Left lung (tissue), 10 donors: ENCODE data around the gene ITSN1. TPM values are rescaled to one million over a fixed set of nuclear protein-coding genes. Genes with fewer than 3 reads are reported as not detected.

Experiments
- ATAC-seq: fragments of 200-7000 bp; cut with Tn5 transposase; one replicate; pipeline ENCODE4 v1.9.1; 2020; ENCODE audit warnings: moderate library complexity
- DNase-seq, 4 donors: peaks; one replicate each; pipeline ENCODE4 v3.0.0-alpha.2; 2013 to 2020
- H3K27ac ChIP-seq, 2 donors: fragments of 200-600 bp; sonication (generic) in 1 of 2; one replicate each; pipeline versions ENCODE4 v1.5.0 to v1.8.0; 2020 to 2021
- H3K27me3 ChIP-seq, 2 donors: fragments of 200-600 bp; sonication (generic) in 1 of 2; one replicate each; pipeline versions ENCODE4 v1.5.0 to v1.8.0; 2020 to 2021
- H3K36me3 ChIP-seq, 2 donors: fragments of 200-600 bp; sonication (generic) in 1 of 2; one replicate each; pipeline versions ENCODE4 v1.5.0 to v1.8.0; 2020 to 2021
- H3K4me1 ChIP-seq, 2 donors: fragments of 200-600 bp; one replicate each; pipeline ENCODE4 v1.8.0; 2021
- H3K4me3 ChIP-seq, 2 donors: fragments of 200-600 bp; sonication (generic) in 1 of 2; one replicate each; pipeline versions ENCODE4 v1.5.0 to v1.8.0; 2020 to 2021; ENCODE audit warnings: mild to moderate bottlenecking in 1 of 2
- H3K9me3 ChIP-seq, 2 donors: fragments of 200-600 bp; sonication (generic) in 1 of 2; one replicate each; pipeline versions ENCODE4 v1.5.0 to v1.8.0; 2020 to 2021
- CTCF ChIP-seq, 2 donors: fragments of 200-600 bp; sonication (generic) in 1 of 2; IDR thresholded peaks; one replicate each; pipeline versions ENCODE4 v1.5.0 to v1.8.0; 2021; ENCODE audit warnings: antibody characterized with exemption in 2 of 2
- intact Hi-C, 2 donors: fragments of 100-400 bp; cut with DNase I; formaldehyde crosslinking; loops; one replicate each; pipeline versions ENCODE4 v1.11.2 to v1.14.2; 2022
- polyA plus RNA-seq, 6 donors: library from polyadenylated mRNA; unstranded; fragments of 120-200 nt; gene quantifications; one replicate each; pipeline ENCODE4 v1.2.1, GENCODE V29; 2013; ENCODE audit not compliant: insufficient read length in 6 of 6
- total RNA-seq, 2 donors: library from RNA; stranded (reverse); fragmentation: NEBNext Ultra II Directional; extraction: Animal tissue kit (Norgen Biotek cat#: 25700); gene quantifications; one replicate each; pipeline ENCODE4 v1.2.1, GENCODE V29; 2021
- donor health status: DM: no; HTN: yes; CAD: no.
- donor health status: DM: no; HTN: no; CAD: no.

Gene ITSN1
- total and polyA plus RNA-seq, 8 donors = 38.9 to 59.1 (median 50.8) TPM

DNA sequence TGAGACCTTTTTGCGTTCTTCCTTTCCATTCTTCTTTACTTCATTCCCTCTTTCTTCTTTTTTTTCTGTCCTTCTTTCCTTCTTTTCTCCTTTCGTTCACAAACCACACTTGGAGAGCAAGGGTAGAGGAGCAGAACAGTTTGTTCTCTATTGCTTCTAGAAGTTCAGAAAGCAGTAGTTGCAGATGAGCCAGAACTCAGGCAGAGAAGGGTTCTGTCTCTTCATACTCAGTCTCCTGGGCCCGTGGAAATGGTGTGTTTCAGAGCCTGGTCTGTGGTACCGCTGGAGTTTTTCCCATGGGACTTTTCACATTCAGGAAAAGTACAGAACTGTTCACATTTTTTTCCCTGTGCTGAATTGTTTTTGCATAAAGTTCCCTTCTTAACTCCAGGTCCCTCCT is 186.3 kb downstream of the ITSN1 start:
- H3K36me3 ChIP-seq = peaks cover 0 to 16% of the 10 kb centered on the region in 2 donors
- intact Hi-C loops = no loop called here
- H3K27me3 ChIP-seq = no peaks in the 10 kb centered on the region
- H3K4me1 ChIP-seq = no peaks in the 10 kb centered on the region
- no peak overlapping the region for H3K27ac ChIP-seq
- H3K9me3 ChIP-seq = no peaks in the 10 kb centered on the region
- no peak for TF ChIP-seq CTCF (IDR thresholded peaks at IDR 0.05)
- no peak overlapping the region for H3K4me3 ChIP-seq
- ATAC-seq = no peak
- no peak for DNase-seq

DNA sequence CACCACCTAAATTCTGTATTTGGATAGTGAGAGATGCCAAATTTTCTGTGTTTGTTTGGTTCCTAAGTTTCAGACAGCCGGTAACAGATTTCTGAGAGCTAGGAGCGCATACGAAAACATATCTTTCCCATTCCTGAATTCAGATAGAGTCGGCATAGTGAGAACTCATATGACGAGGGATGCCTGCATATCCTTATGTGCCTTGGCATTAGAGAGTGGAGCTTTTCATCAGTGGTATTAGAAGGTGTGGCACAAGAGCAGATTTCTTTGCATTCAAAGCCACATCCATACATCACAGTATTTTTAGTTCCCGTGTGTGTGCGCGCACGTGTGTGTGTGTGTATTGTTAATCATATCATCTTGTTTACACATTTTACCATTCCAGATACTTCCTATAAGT is 187.5 kb downstream of the ITSN1 start:
- Histone ChIP-seq H3K36me3 (peaks cover 0 to 16% of the 10 kb centered on the region in 2 donors), H3K4me1 (no peaks in the 10 kb centered on the region), H3K4me3 (no peak overlapping the region), H3K9me3 (no peaks in the 10 kb centered on the region), H3K27me3 (no peaks in the 10 kb centered on the region), H3K27ac (no peak overlapping the region)
- no peak for TF ChIP-seq CTCF (IDR thresholded peaks at IDR 0.05)
- no peak for ATAC-seq
- no peak for DNase-seq
- intact Hi-C loops = no loop called here

- Histone ChIP-seq H3K27me3 (no peaks in the 10 kb centered on the region), H3K9me3 (no peaks in the 10 kb centered on the region), H3K4me1 (no peaks in the 10 kb centered on the region), H3K4me3 (no peak overlapping the region), H3K27ac (no peak overlapping the region), H3K36me3 (peaks cover 2 to 16% of the 10 kb centered on the region in 2 donors)
- ATAC-seq (peak; percentile 91), DNase-seq (no peak)
- intact Hi-C loops = no loop called here
- no peak for TF ChIP-seq CTCF (IDR thresholded peaks at IDR 0.05)
Measured at GRCh38 chr21:33831962-33832659, 189.8 kb downstream of the ITSN1 start.

DNA sequence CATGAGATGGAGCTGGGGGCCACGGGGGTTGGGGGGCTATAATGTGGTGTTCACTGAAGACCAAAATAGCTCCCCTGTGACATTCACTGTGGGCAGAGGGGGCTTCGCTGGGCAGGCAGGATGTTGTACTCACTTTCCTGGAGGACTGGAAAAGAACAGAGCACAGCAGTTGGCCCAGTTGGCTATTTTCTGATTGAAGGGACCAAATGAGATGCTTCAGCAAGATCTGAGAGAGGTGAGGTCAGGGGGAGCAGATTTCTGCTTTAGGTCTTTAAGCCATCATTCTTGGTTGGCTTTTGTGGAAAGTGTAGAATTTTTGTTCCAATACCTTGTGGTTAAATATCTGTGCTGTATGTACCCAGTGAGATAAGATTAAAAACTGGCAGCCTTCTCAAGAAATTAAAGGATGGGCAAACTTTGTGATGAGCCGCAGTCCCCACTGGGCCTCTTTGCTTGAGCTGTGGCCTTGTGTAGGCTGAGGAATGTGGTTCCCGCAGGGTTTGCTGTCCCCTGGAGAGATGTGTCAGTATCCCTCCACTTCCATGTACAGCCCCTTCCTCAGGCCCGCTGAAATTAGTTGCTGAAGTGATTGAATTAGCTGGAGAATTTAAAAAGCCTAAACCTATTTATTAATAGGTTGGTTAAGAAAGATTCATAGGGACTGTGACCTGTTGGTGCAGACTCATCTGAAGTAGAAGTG is 192.7 kb downstream of the ITSN1 start:
- H3K27me3 ChIP-seq = no peaks in the 10 kb centered on the region
- H3K4me1 ChIP-seq = no peaks in the 10 kb centered on the region
- no peak overlapping the region for H3K27ac ChIP-seq
- H3K4me3 ChIP-seq = no peak overlapping the region
- intact Hi-C loops = no loop called here
- peaks cover 2 to 16% of the 10 kb centered on the region in 2 donors for H3K36me3 ChIP-seq
- H3K9me3 ChIP-seq = no peaks in the 10 kb centered on the region
- TF ChIP-seq CTCF (IDR thresholded peaks at IDR 0.05) = no peak
- no peak for DNase-seq
- no peak for ATAC-seq

GRCh38 chr21:33835920-33836319 is 193.6 kb downstream of the ITSN1 start:
- Histone ChIP-seq H3K4me3 (no peak overlapping the region), H3K9me3 (no peaks in the 10 kb centered on the region), H3K27me3 (no peaks in the 10 kb centered on the region), H3K36me3 (peaks cover 2 to 9% of the 10 kb centered on the region in 2 donors), H3K4me1 (no peaks in the 10 kb centered on the region), H3K27ac (no peak overlapping the region)
- no peak for TF ChIP-seq CTCF (IDR thresholded peaks at IDR 0.05)
- intact Hi-C loops = no loop called here
- ATAC-seq = no peak
- DNase-seq = no peak
